ENCODE results near the gene ZNF771. TPM values are rescaled to one million over a fixed set of nuclear protein-coding genes. Genes with fewer than 3 reads are reported as not detected.

Gene ZNF771
- total RNA-seq, 4 donors from 2014 or later: 3.7 to 15.1 (median 7.0) TPM

- intact Hi-C loops (cut with DNase I): no loop called here
- Histone ChIP-seq H3K4me3 (peak overlapping the region; percentile 63 to 67 (median 65)), H3K27ac (peak overlapping the region; percentile 83 to 90 (median 87)), H3K9me3 (no peaks in the 10 kb centered on the region), H3K36me3 (peaks cover 0 to 18% (median 0%) of the 10 kb centered on the region in 3 donors), H3K4me1 (peaks cover 5 to 58% (median 22%) of the 10 kb centered on the region in 3 donors), H3K27me3 (no peaks in the 10 kb centered on the region)
- TF ChIP-seq CTCF (IDR thresholded peaks at IDR 0.05) (no peak), POLR2A (IDR thresholded peaks at IDR 0.05) (no peak)
- no peak for DNase-seq
- WGBS, 2 donors: 10 to 19% methylated on average over 6 to 10 of the region's 12 CpGs
Measured at GRCh38 chr16:30399435-30400186, 7.8 kb upstream of the ZNF771 start.

- H3K27ac ChIP-seq: no peak overlapping the region
- 71 to 79% methylated on average over 8 of the region's 8 CpGs for WGBS, 2 donors
Measured at GRCh38 chr16:30401768-30402425, 5.5 kb upstream of the ZNF771 start.

GRCh38 chr16:30406795-30407101 lies 658 bp upstream of the ZNF771 start:
- H3K4me1 ChIP-seq: peaks cover 14 to 32% (median 26%) of the 10 kb centered on the region in 3 donors
- H3K27ac ChIP-seq: peak overlapping the region; percentile 85 to 95 (median 89)
- TF ChIP-seq CTCF (IDR thresholded peaks at IDR 0.05): no peak
- TF ChIP-seq POLR2A (IDR thresholded peaks at IDR 0.05): no peak
- peaks cover 0 to 6% (median 0%) of the 10 kb centered on the region in 3 donors for H3K36me3 ChIP-seq
- H3K4me3 ChIP-seq: peak overlapping the region; percentile 63 to 90 (median 68)
- no peak for DNase-seq
- H3K27me3 ChIP-seq: no peaks in the 10 kb centered on the region
- intact Hi-C loops (cut with DNase I): no loop called here
- no peaks in the 10 kb centered on the region for H3K9me3 ChIP-seq
- 13 to 23% methylated on average over 14 of the region's 14 CpGs for WGBS, 2 donors

More at GRCh38 chr16:30401768-30402425, 5.5 kb upstream of the ZNF771 start:
- Histone ChIP-seq H3K4me3 (no peak overlapping the region), H3K9me3 (no peaks in the 10 kb centered on the region), H3K27me3 (no peaks in the 10 kb centered on the region), H3K4me1 (peaks cover 0 to 45% (median 14%) of the 10 kb centered on the region in 3 donors), H3K36me3 (peaks cover 0 to 18% (median 0%) of the 10 kb centered on the region in 3 donors)
- TF ChIP-seq CTCF (IDR thresholded peaks at IDR 0.05) (no peak), POLR2A (IDR thresholded peaks at IDR 0.05) (no peak)
- no peak for DNase-seq
- intact Hi-C loops (cut with DNase I): no loop called here

- no peaks in the 10 kb centered on the region for H3K9me3 ChIP-seq
- H3K4me3 ChIP-seq: peak overlapping the region; percentile 63 to 90 (median 68)
- H3K36me3 ChIP-seq: peaks cover 0 to 13% (median 0%) of the 10 kb centered on the region in 3 donors
- 11% methylated on average over 4 to 10 of the region's 19 CpGs for WGBS, 2 donors
- intact Hi-C loops (cut with DNase I): no loop called here
- no peaks in the 10 kb centered on the region for H3K27me3 ChIP-seq
- no peak for DNase-seq
- TF ChIP-seq CTCF (IDR thresholded peaks at IDR 0.05) (no peak), POLR2A (IDR thresholded peaks at IDR 0.05) (no peak)
- H3K27ac ChIP-seq: peak overlapping the region; percentile 85 to 95 (median 89)
- peaks cover 14 to 32% (median 26%) of the 10 kb centered on the region in 3 donors for H3K4me1 ChIP-seq
Measured at GRCh38 chr16:30407804-30408534, 563 bp downstream of the ZNF771 start.

All from esophagus squamous epithelium (tissue), 5 donors.